Liver (tissue), 9 donors: Measurements from ENCODE around the gene ELOF1. TPM values are rescaled to one million over a fixed set of nuclear protein-coding genes. Genes with fewer than 3 reads are reported as not detected.

Experiments
- DNase-seq: peaks from one replicate; pipeline ENCODE4 v3.0.0-alpha.2; 2017; ENCODE audit warnings: low spot score
- H3K27ac ChIP-seq, 2 donors: one replicate each; pipeline ENCODE4 v1.7.0; 2013; ENCODE audit warnings: inconsistent platforms in 2 of 2, low read length in 2 of 2, control low read depth in 1 of 2, low read depth in 1 of 2, mild to moderate bottlenecking in 1 of 2
- H3K27me3 ChIP-seq, 4 donors: one replicate each; pipeline versions ENCODE4 v1.6.1 to v1.7.0; 2013; ENCODE audit warnings: low read length in 3 of 4, inconsistent platforms in 1 of 4, mild to moderate bottlenecking in 1 of 4, moderate library complexity in 1 of 4; ENCODE audit not compliant: control insufficient read depth in 4 of 4, insufficient read depth in 4 of 4
- H3K36me3 ChIP-seq, 4 donors: one replicate each; pipeline versions ENCODE4 v1.6.1 to v1.7.0; 2013; ENCODE audit warnings: low read length in 3 of 4, mild to moderate bottlenecking in 3 of 4, low read depth in 1 of 4, moderate library complexity in 1 of 4; ENCODE audit not compliant: control insufficient read depth in 4 of 4, insufficient read depth in 3 of 4
- H3K4me1 ChIP-seq, 4 donors: one replicate each; pipeline versions ENCODE4 v1.6.1 to v1.7.0; 2013; ENCODE audit warnings: low read length in 3 of 4, mild to moderate bottlenecking in 3 of 4, moderate library complexity in 1 of 4; ENCODE audit not compliant: control insufficient read depth in 4 of 4, insufficient read depth in 4 of 4
- H3K4me3 ChIP-seq, 3 donors: one replicate each; pipeline versions ENCODE4 v1.6.1 to v1.7.0; 2013; ENCODE audit warnings: low read length in 3 of 3, control low read depth in 1 of 3, low read depth in 1 of 3, mild to moderate bottlenecking in 1 of 3
- H3K9ac ChIP-seq, 2 donors: one replicate each; pipeline ENCODE4 v1.7.0; 2013; ENCODE audit warnings: low read length in 2 of 2, mild to moderate bottlenecking in 2 of 2, moderate library complexity in 2 of 2, control low read depth in 1 of 2, low read depth in 1 of 2
- H3K9me3 ChIP-seq, 4 donors: one replicate each; pipeline versions ENCODE4 v1.6.1 to v1.7.0; 2013; ENCODE audit warnings: low read length in 3 of 4; ENCODE audit not compliant: control insufficient read depth in 4 of 4
- CTCF ChIP-seq: fragments of 150-350 bp; IDR thresholded peaks from 2 replicates; pipeline ENCODE4 v1.5.1; 2017; ENCODE audit warnings: improper control_type of control experiment, low read depth, low read length; ENCODE audit not compliant: missing input control
- FOXA2 ChIP-seq: IDR thresholded peaks from 2 replicates; pipeline ENCODE4 v1.6.1; 2016; ENCODE audit warnings: antibody characterized with exemption
- GABPA ChIP-seq, 2 donors: IDR thresholded peaks in 1 of 2; conservative IDR thresholded peaks in 1 of 2; 2 replicates each; pipeline ENCODE4 v1.6.1; 2016; ENCODE audit warnings: antibody characterized with exemption in 2 of 2, mild to moderate bottlenecking in 1 of 2, moderate library complexity in 1 of 2
- HNF4A ChIP-seq, 2 donors: conservative IDR thresholded peaks; 2 replicates each; pipeline ENCODE4 v1.6.1; 2016; ENCODE audit warnings: antibody characterized with exemption in 2 of 2, mild to moderate bottlenecking in 2 of 2
- HNF4G ChIP-seq: IDR thresholded peaks from 2 replicates; pipeline ENCODE4 v1.6.1; 2016; ENCODE audit warnings: antibody characterized with exemption
- JUND ChIP-seq, 2 donors: IDR thresholded peaks; 2 replicates each; pipeline ENCODE4 v1.6.1; 2016; ENCODE audit warnings: antibody characterized with exemption in 2 of 2
- MAX ChIP-seq: IDR thresholded peaks from 2 replicates; pipeline ENCODE4 v1.6.1; 2016; ENCODE audit warnings: antibody characterized with exemption
- NR2F2 ChIP-seq: IDR thresholded peaks from 2 replicates; pipeline ENCODE4 v1.6.1; 2016; ENCODE audit warnings: antibody characterized with exemption
- RAD21 ChIP-seq, 2 donors: IDR thresholded peaks; 2 replicates each; pipeline ENCODE4 v1.6.1; 2016; ENCODE audit warnings: antibody characterized with exemption in 2 of 2, mild to moderate bottlenecking in 2 of 2
- SP1 ChIP-seq: IDR thresholded peaks from 2 replicates; pipeline ENCODE4 v1.6.1; 2018; ENCODE audit warnings: antibody characterized with exemption, mild to moderate bottlenecking
- TAF1 ChIP-seq: conservative IDR thresholded peaks from 2 replicates; pipeline ENCODE4 v1.6.1; 2016; ENCODE audit warnings: antibody characterized with exemption, mild to moderate bottlenecking
- YY1 ChIP-seq: IDR thresholded peaks from 2 replicates; pipeline ENCODE4 v1.6.1; 2016; ENCODE audit warnings: antibody characterized with exemption, mild to moderate bottlenecking
- WGBS: extraction: QIAGEN DNeasy Blood & Tissue Kit; methylation state at CpG from one replicate; pipeline ENCODE4 v1.1.7; 2013; 5-methylcytosine and 5-hydroxymethylcytosine counted together
- polyA plus RNA-seq, 2 donors: library from polyadenylated mRNA; stranded (reverse) in 1 of 2; unstranded in 1 of 2; fragments of 200-250 nt in 1 of 2; fragments of >200 nt in 1 of 2; fragmentation: Nextera tagmentation in 1 of 2; extraction: Ambion mirVana in 1 of 2; gene quantifications; one replicate each; pipeline versions ENCODE4 v1.2.1 to v1.2.3, GENCODE V29; 2013 to 2015
- total RNA-seq, 2 donors: library from RNA; depleted of rRNA; stranded (reverse); fragments of >200 nt; gene quantifications; one replicate each; pipeline ENCODE4 v1.2.3, GENCODE V29; 2014
- TF ChIP-seq, protein P1 (sequence below): IDR thresholded peaks from 2 replicates; pipeline ENCODE4 v1.6.1; 2016; ENCODE audit warnings: antibody characterized with exemption
- TF ChIP-seq, protein P2 (sequence below): IDR thresholded peaks from 2 replicates; pipeline ENCODE4 v1.6.1; 2016; ENCODE audit warnings: antibody characterized with exemption, mild to moderate bottlenecking
- donor health status: healthy.
- donor health status: healthy.
- donor health status: healthy.
- donor health status: healthy.
- donor health status: healthy.

ELOF1 gene
- total and polyA plus RNA-seq, 4 donors: 11.1 to 37.9 (median 24.0) TPM

DNA sequence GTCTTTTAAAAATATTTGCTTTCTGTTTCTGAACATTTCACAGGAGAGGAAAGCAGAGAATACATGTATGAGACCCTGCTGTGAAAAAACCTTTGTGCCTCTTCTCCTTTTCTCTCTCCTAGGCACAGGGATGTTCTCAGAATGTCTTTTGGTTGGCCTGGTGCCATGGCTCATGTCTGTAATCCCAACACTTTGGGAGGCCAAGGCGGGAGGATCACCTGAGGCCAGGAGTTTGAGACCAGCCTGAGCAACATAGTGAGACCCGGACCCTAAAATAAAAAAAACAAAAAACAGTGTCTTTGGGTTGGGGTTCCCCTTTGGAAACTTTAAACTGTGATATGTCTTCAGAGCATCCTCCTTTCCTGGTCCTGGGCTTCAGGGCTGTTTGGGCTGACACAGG is 39.7 kb upstream of the ELOF1 start:
- no peak overlapping the region for H3K9ac ChIP-seq
- 97% methylated on average over 2 of the region's 2 CpGs for WGBS

DNA sequence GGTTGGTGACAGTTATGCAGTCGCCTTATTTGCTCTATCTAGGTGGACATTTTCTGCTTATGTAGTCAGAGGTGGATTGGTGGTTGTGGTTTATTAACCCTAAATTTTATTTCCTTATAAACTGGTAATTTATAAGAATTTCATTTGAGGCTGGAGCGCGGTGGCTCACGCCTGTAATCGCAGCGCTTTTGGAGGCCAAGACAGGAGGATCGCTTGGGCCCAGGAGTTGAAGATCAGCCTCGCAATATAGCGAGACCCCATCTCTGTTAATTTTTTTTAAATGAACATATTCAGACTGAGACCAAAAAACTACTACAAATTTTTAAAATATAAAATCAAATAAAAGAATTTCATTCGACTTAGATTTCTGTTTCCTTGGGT is 39.1 kb upstream of the ELOF1 start:
- Histone ChIP-seq H3K36me3 (no peaks in the 10 kb centered on the region), H3K9ac (peak overlapping the region; percentile 43 to 77), H3K9me3 (no peaks in the 10 kb centered on the region), H3K4me3 (peak overlapping the region; percentile 70 to 94 (median 76)), H3K27ac (peak overlapping the region; percentile 75 to 94), H3K27me3 (no peaks in the 10 kb centered on the region), H3K4me1 (peaks cover 0 to 10% (median 2%) of the 10 kb centered on the region in 4 donors)
- DNase-seq: no peak
- WGBS: 79% methylated on average over 10 of the region's 10 CpGs
- TF ChIP-seq FOXA2 (no peak), GABPA (IDR thresholded peaks at IDR 0.05 in 1 of 2, conservative IDR thresholded peaks at IDR 0.05 in 1 of 2) (no peak), HNF4A (conservative IDR thresholded peaks at IDR 0.05) (no peak), MAX (no peak), CTCF (no peak), TAF1 (no peak), SP1 (no peak), RAD21 (IDR thresholded peaks at IDR 0.05) (no peak), YY1 (no peak), HNF4G (no peak)
- TF ChIP-seq, protein P1, sequence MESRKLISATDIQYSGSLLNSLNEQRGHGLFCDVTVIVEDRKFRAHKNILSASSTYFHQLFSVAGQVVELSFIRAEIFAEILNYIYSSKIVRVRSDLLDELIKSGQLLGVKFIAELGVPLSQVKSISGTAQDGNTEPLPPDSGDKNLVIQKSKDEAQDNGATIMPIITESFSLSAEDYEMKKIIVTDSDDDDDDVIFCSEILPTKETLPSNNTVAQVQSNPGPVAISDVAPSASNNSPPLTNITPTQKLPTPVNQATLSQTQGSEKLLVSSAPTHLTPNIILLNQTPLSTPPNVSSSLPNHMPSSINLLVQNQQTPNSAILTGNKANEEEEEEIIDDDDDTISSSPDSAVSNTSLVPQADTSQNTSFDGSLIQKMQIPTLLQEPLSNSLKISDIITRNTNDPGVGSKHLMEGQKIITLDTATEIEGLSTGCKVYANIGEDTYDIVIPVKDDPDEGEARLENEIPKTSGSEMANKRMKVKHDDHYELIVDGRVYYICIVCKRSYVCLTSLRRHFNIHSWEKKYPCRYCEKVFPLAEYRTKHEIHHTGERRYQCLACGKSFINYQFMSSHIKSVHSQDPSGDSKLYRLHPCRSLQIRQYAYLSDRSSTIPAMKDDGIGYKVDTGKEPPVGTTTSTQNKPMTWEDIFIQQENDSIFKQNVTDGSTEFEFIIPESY: no peak
- TF ChIP-seq, protein P2, sequence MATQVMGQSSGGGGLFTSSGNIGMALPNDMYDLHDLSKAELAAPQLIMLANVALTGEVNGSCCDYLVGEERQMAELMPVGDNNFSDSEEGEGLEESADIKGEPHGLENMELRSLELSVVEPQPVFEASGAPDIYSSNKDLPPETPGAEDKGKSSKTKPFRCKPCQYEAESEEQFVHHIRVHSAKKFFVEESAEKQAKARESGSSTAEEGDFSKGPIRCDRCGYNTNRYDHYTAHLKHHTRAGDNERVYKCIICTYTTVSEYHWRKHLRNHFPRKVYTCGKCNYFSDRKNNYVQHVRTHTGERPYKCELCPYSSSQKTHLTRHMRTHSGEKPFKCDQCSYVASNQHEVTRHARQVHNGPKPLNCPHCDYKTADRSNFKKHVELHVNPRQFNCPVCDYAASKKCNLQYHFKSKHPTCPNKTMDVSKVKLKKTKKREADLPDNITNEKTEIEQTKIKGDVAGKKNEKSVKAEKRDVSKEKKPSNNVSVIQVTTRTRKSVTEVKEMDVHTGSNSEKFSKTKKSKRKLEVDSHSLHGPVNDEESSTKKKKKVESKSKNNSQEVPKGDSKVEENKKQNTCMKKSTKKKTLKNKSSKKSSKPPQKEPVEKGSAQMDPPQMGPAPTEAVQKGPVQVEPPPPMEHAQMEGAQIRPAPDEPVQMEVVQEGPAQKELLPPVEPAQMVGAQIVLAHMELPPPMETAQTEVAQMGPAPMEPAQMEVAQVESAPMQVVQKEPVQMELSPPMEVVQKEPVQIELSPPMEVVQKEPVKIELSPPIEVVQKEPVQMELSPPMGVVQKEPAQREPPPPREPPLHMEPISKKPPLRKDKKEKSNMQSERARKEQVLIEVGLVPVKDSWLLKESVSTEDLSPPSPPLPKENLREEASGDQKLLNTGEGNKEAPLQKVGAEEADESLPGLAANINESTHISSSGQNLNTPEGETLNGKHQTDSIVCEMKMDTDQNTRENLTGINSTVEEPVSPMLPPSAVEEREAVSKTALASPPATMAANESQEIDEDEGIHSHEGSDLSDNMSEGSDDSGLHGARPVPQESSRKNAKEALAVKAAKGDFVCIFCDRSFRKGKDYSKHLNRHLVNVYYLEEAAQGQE: no peak

More for the DNA sequence above, 39.7 kb upstream of the ELOF1 start:
- H3K27ac ChIP-seq: no peak overlapping the region
- no peaks in the 10 kb centered on the region for H3K36me3 ChIP-seq
- H3K4me1 ChIP-seq: peaks cover 0 to 10% (median 2%) of the 10 kb centered on the region in 4 donors
- H3K4me3 ChIP-seq: peak overlapping the region in 1 of 3 donors; percentile 76
- no peak for TF ChIP-seq MAX
- TF ChIP-seq NR2F2: no peak
- TF ChIP-seq HNF4A (conservative IDR thresholded peaks at IDR 0.05): no peak
- no peak for TF ChIP-seq SP1
- TF ChIP-seq YY1: no peak
- TF ChIP-seq JUND (IDR thresholded peaks at IDR 0.05): no peak
- no peak for TF ChIP-seq CTCF
- TF ChIP-seq HNF4G: no peak
- TF ChIP-seq, protein P1: no peak
- TF ChIP-seq TAF1: no peak
- DNase-seq: no peak
- H3K27me3 ChIP-seq: no peaks in the 10 kb centered on the region
- H3K9me3 ChIP-seq: no peaks in the 10 kb centered on the region
